GM12891 (cell line): ENCODE measurements around the gene GPER1.

Experiments used
- PAX5 ChIP-seq: IDR thresholded peaks from 2 replicates; pipeline ENCODE4 v1.6.1; 2011; ENCODE audit warnings: low read length, moderate library complexity, mild to moderate bottlenecking; ENCODE audit not compliant: insufficient read depth, severe bottlenecking
- POLR2A ChIP-seq: IDR thresholded peaks from 2 replicates; pipeline ENCODE4 v1.6.1; 2011; ENCODE audit warnings: low read depth, low read length, control low read depth
- POLR2AphosphoS5 ChIP-seq: IDR thresholded peaks from 2 replicates; pipeline ENCODE4 v1.6.1; 2011; ENCODE audit warnings: low read depth, low read length, control low read depth
- SPI1 ChIP-seq: IDR thresholded peaks from 2 replicates; pipeline ENCODE4 v1.6.1; 2011; ENCODE audit warnings: low read depth, low read length, control low read depth

DNA sequence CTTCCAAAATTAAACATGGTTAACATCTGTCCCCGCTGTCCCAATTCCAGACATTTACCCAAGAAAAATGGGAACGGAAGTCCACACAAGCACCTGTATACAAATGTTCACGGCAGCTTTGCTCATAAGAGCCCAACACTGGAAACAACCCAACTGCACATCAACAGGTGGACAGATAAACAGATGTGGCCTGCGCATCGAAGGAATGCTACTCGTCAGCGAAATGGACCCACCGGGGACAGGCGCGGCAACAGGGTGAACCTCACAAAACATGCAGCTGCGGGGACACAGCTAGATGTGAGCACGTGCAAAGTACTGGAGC is 22.7 kb upstream of the GPER1 start:
- TF ChIP-seq POLR2AphosphoS5 (no peak), POLR2A (no peak), PAX5 (no peak), SPI1 (no peak)
